GM19238 (cell line): ENCODE measurements around the gene WDPCP.
"Not testable (repeated sequence)": the region's sequence is repeated elsewhere in the genome, so short reads cannot be mapped to it uniquely, and the experiment has no call there.

ENCODE experiments used
- DNase-seq: peaks from one replicate; pipeline ENCODE4 v3.0.0; 2011; ENCODE audit warnings: low spot score; ENCODE audit not compliant: insufficient read length

The WDPCP gene

GRCh38 chr2:63544017-63544627 lies 44.2 kb downstream of the WDPCP start:
- no peak for DNase-seq

GRCh38 chr2:63539416-63540162 lies 48.7 kb downstream of the WDPCP start:
- no peak for DNase-seq

GRCh38 chr2:63538390-63538789 lies 49.9 kb downstream of the WDPCP start:
- no peak for DNase-seq

GRCh38 chr2:63537306-63537705 lies 51.0 kb downstream of the WDPCP start:
- DNase-seq: no peak

GRCh38 chr2:63530704-63531279 lies 57.5 kb downstream of the WDPCP start:
- no peak for DNase-seq

GRCh38 chr2:63525905-63526304 lies 62.4 kb downstream of the WDPCP start:
- no peak for DNase-seq

- DNase-seq: no peak
Measured at GRCh38 chr2:63522950-63523349, 65.3 kb downstream of the WDPCP start.

- DNase-seq: no peak
Measured at GRCh38 chr2:63520793-63521192, 67.5 kb downstream of the WDPCP start.

GRCh38 chr2:63514781-63515180 lies 73.5 kb downstream of the WDPCP start:
- DNase-seq: no peak

- no peak for DNase-seq
Measured at GRCh38 chr2:63514237-63514716, 74.0 kb downstream of the WDPCP start.

- no peak for DNase-seq
Measured at GRCh38 chr2:63506320-63506719, 82.0 kb downstream of the WDPCP start.

- DNase-seq: no peak
Measured at GRCh38 chr2:63503818-63504217, 84.5 kb downstream of the WDPCP start.

- no peak for DNase-seq
Measured at GRCh38 chr2:63500398-63500797, 87.9 kb downstream of the WDPCP start.

GRCh38 chr2:63497576-63497975 lies 90.7 kb downstream of the WDPCP start:
- no peak for DNase-seq

GRCh38 chr2:63494968-63495367 lies 93.3 kb downstream of the WDPCP start:
- DNase-seq: no peak

GRCh38 chr2:63494100-63494499 lies 94.2 kb downstream of the WDPCP start:
- no peak for DNase-seq

- no peak for DNase-seq
Measured at GRCh38 chr2:63488118-63488713, 100.1 kb downstream of the WDPCP start.

GRCh38 chr2:63486861-63487290 lies 101.4 kb downstream of the WDPCP start:
- no peak for DNase-seq

- DNase-seq: no peak
Measured at GRCh38 chr2:63484901-63485300, 103.4 kb downstream of the WDPCP start.

GRCh38 chr2:63484481-63484880 lies 103.8 kb downstream of the WDPCP start:
- DNase-seq: no peak

- no peak for DNase-seq
Measured at GRCh38 chr2:63477686-63478085, 110.6 kb downstream of the WDPCP start.

- not testable (repeated sequence) for DNase-seq
Measured at GRCh38 chr2:63469313-63469712, 119.0 kb downstream of the WDPCP start.
